Muscle layer of duodenum (tissue), 2 donors: ENCODE results near the gene NTF3.

Experiments used
- H3K27ac ChIP-seq: one replicate; pipeline ENCODE4 v1.7.0; 2013; ENCODE audit warnings: mild to moderate bottlenecking, low read length
- H3K27me3 ChIP-seq: one replicate; pipeline ENCODE4 v1.7.0; 2013; ENCODE audit warnings: low read depth, mild to moderate bottlenecking, control low read depth, low read length
- H3K36me3 ChIP-seq, 2 donors: one replicate each; pipeline ENCODE4 v1.7.0; 2013; ENCODE audit warnings: low read length in 2 of 2, control low read depth in 1 of 2, mild to moderate bottlenecking in 1 of 2; ENCODE audit not compliant: insufficient read depth in 2 of 2, control insufficient read depth in 1 of 2
- H3K4me1 ChIP-seq, 2 donors: one replicate each; pipeline ENCODE4 v1.7.0; 2013; ENCODE audit warnings: low read length in 2 of 2, mild to moderate bottlenecking in 2 of 2, control low read depth in 1 of 2, moderate library complexity in 1 of 2; ENCODE audit not compliant: insufficient read depth in 2 of 2, control insufficient read depth in 1 of 2
- H3K4me3 ChIP-seq, 2 donors: one replicate each; pipeline ENCODE4 v1.7.0; 2013; ENCODE audit warnings: low read length in 2 of 2, low read depth in 1 of 2, mild to moderate bottlenecking in 1 of 2
- H3K9me3 ChIP-seq, 2 donors: one replicate each; pipeline ENCODE4 v1.7.0; 2013; ENCODE audit warnings: low read length in 2 of 2, control low read depth in 1 of 2, mild to moderate bottlenecking in 1 of 2; ENCODE audit not compliant: control insufficient read depth in 1 of 2
- donor health status: healthy.

NTF3 gene

GRCh38 chr12:5506821-5507231 is 74.9 kb downstream of the NTF3 start:
- Histone ChIP-seq H3K4me3 (no peak overlapping the region), H3K9me3 (no peaks in the 10 kb centered on the region), H3K4me1 (peaks cover 0 to 6% of the 10 kb centered on the region in 2 donors), H3K36me3 (no peaks in the 10 kb centered on the region), H3K27ac (no peak overlapping the region), H3K27me3 (no peaks in the 10 kb centered on the region)

GRCh38 chr12:5507401-5507935 is 75.6 kb downstream of the NTF3 start:
- H3K9me3 ChIP-seq: no peaks in the 10 kb centered on the region
- no peaks in the 10 kb centered on the region for H3K27me3 ChIP-seq
- no peaks in the 10 kb centered on the region for H3K36me3 ChIP-seq
- peaks cover 0 to 13% of the 10 kb centered on the region in 2 donors for H3K4me1 ChIP-seq
- H3K4me3 ChIP-seq: no peak overlapping the region
- no peak overlapping the region for H3K27ac ChIP-seq

GRCh38 chr12:5507944-5508343 is 76.0 kb downstream of the NTF3 start:
- no peaks in the 10 kb centered on the region for H3K36me3 ChIP-seq
- H3K9me3 ChIP-seq: no peaks in the 10 kb centered on the region
- H3K27ac ChIP-seq: no peak overlapping the region
- H3K4me1 ChIP-seq: peaks cover 0 to 16% of the 10 kb centered on the region in 2 donors
- no peaks in the 10 kb centered on the region for H3K27me3 ChIP-seq
- no peak overlapping the region for H3K4me3 ChIP-seq

- peaks cover 0 to 16% of the 10 kb centered on the region in 2 donors for H3K4me1 ChIP-seq
- no peak overlapping the region for H3K27ac ChIP-seq
- H3K9me3 ChIP-seq: no peaks in the 10 kb centered on the region
- no peaks in the 10 kb centered on the region for H3K36me3 ChIP-seq
- H3K27me3 ChIP-seq: no peaks in the 10 kb centered on the region
- no peak overlapping the region for H3K4me3 ChIP-seq
These were observed 77.2 kb downstream of the NTF3 start for GRCh38 chr12:5509102-5509501.

- no peaks in the 10 kb centered on the region for H3K27me3 ChIP-seq
- no peak overlapping the region for H3K27ac ChIP-seq
- no peak overlapping the region for H3K4me3 ChIP-seq
- no peaks in the 10 kb centered on the region for H3K36me3 ChIP-seq
- peaks cover 0 to 16% of the 10 kb centered on the region in 2 donors for H3K4me1 ChIP-seq
- H3K9me3 ChIP-seq: no peaks in the 10 kb centered on the region
These were observed 77.6 kb downstream of the NTF3 start for GRCh38 chr12:5509557-5509956.

- Histone ChIP-seq H3K4me3 (no peak overlapping the region), H3K36me3 (no peaks in the 10 kb centered on the region), H3K9me3 (no peaks in the 10 kb centered on the region), H3K27me3 (no peaks in the 10 kb centered on the region), H3K27ac (no peak overlapping the region), H3K4me1 (peaks cover 0 to 16% of the 10 kb centered on the region in 2 donors)
These were observed 78.4 kb downstream of the NTF3 start for GRCh38 chr12:5510251-5510805.

- Histone ChIP-seq H3K36me3 (no peaks in the 10 kb centered on the region), H3K27me3 (no peaks in the 10 kb centered on the region), H3K4me3 (no peak overlapping the region), H3K27ac (no peak overlapping the region), H3K9me3 (no peaks in the 10 kb centered on the region), H3K4me1 (peaks cover 0 to 16% of the 10 kb centered on the region in 2 donors)
These were observed 79.3 kb downstream of the NTF3 start for GRCh38 chr12:5511256-5511643.

- peak overlapping the region in 1 of 2 donors; percentile 10 for H3K4me3 ChIP-seq
- peaks cover 0 to 16% of the 10 kb centered on the region in 2 donors for H3K4me1 ChIP-seq
- H3K36me3 ChIP-seq: no peaks in the 10 kb centered on the region
- no peaks in the 10 kb centered on the region for H3K9me3 ChIP-seq
- no peaks in the 10 kb centered on the region for H3K27me3 ChIP-seq
- H3K27ac ChIP-seq: no peak overlapping the region
These were observed 80.0 kb downstream of the NTF3 start for GRCh38 chr12:5511644-5512600.

GRCh38 chr12:5512601-5512970 is 80.7 kb downstream of the NTF3 start:
- H3K36me3 ChIP-seq: no peaks in the 10 kb centered on the region
- peaks cover 0 to 16% of the 10 kb centered on the region in 2 donors for H3K4me1 ChIP-seq
- H3K27me3 ChIP-seq: no peaks in the 10 kb centered on the region
- no peak overlapping the region for H3K4me3 ChIP-seq
- no peaks in the 10 kb centered on the region for H3K9me3 ChIP-seq
- no peak overlapping the region for H3K27ac ChIP-seq

- no peak overlapping the region for H3K27ac ChIP-seq
- H3K27me3 ChIP-seq: no peaks in the 10 kb centered on the region
- H3K4me1 ChIP-seq: peaks cover 0 to 16% of the 10 kb centered on the region in 2 donors
- H3K36me3 ChIP-seq: no peaks in the 10 kb centered on the region
- no peaks in the 10 kb centered on the region for H3K9me3 ChIP-seq
- no peak overlapping the region for H3K4me3 ChIP-seq
These were observed 81.5 kb downstream of the NTF3 start for GRCh38 chr12:5513406-5513805.

GRCh38 chr12:5514016-5514415 is 82.1 kb downstream of the NTF3 start:
- H3K27ac ChIP-seq: no peak overlapping the region
- no peak overlapping the region for H3K4me3 ChIP-seq
- no peaks in the 10 kb centered on the region for H3K27me3 ChIP-seq
- H3K9me3 ChIP-seq: no peaks in the 10 kb centered on the region
- no peaks in the 10 kb centered on the region for H3K36me3 ChIP-seq
- H3K4me1 ChIP-seq: peaks cover 0 to 16% of the 10 kb centered on the region in 2 donors
